Measurements from ENCODE around the gene SDR39U1.

The SDR39U1 gene

DNA sequence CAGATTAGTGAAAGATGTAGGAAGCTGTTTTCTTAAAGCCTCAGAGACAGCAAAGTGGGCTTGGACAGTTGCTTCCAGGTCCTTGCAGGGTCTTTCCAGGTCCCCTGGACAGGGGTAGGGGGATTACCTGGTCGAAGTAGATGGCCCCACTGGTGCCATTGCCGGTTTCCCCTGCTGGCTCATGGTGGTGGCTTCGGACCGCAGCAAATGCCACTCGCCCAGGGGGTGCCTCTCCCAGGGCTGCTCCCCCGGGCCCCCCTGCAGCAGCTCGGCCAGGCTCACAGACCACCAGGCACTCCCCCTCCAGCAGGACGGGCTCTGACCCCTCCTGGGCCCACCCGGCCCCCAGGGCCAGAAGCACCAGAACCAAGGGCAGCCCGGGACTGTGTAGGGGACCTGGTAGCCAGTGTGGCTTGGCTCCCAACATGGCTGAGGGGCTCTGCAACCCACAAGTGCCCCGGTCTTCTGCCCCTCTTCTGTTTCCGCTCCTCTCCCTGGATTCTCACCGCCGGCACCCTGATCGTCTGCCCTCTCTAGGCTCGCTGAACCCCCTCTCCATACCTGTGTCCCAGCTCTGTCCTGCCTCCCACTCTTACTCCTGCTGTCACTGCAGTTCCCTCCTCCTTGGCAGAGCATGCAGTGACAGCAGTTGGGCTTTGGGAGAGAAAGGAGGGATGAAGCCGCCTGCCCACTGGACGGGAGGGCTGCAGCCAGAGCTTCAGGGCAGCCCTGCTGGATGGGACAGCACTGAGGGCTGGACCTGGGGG is 13.8 kb downstream of the SDR39U1 start:
- DNase-seq, result no peak

DNA sequence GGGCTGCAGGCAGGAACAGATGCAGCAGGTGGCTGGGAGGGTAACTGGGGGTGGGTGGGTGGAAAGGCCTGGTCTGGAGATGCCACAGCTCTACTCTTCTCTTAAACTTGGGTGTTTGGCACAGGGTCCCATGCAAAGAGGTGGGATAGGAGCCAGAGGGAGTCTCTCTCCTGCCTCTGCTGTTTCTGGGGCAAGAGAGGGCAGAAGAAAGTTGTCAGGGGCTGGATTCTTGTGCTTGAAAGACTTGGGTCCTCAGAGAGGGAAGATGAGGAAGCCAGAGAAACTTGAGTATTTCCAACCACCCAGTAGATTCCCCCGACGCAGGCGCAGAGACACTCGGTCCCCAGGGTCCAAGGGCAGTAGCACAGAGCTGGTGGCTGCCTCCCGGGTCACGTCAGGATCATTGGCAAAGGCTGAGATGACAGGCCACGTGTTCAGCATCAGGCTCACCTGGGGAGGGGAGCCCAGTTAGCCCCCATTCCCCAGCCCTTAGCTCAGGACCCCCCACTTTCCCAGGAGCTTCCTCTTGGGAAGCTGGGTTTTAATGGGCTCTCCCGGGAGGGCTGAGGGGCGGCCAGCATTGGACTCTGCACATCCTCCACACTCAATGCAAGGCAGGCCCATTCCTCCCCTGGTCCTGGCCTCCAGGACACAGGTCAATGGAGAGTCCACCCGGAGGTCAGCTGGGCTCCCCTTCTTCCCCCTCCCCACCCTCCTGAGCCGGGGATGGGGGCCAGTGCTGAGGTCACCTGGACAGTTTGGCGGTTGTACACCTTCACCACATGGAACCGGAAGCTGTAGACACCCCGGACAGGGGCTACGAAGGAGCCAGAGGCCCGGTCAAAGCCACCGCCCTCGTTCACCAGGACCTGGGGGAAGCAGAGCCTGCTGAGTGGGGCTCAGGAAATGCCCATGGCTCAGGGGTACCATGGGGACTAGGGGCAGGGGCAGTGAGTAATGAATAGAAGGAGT is 14.8 kb downstream of the SDR39U1 start:
- no peak for DNase-seq

DNA sequence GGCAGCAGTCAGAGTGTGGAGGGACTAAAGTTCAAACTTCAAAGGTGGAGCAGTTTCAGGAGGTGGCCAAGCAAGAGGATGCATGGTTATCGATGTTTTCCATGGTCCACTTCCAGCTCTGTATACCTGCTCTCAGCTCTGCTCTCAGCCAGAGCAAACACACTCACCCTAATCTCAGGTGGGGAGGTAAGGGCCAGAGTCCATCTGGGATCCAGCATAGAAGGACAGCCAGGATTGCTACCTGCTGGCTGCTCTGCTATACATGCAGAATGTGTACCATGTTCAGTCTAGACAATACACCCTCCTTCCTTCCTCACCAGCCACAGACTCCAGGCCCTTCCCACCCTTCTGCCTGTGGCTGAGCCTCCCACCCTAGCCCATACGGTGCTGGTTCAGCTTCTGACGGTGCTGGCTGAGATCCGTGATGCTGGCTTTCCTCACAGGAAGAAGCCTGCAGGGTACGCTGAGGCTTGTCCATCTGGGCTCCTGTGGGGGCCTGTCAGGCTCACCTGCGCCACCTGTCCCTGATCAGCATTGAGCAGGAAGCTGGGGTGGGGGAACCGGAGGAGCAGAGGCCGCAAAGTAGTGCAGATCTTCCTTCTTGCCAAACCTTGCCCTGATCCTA is 15.6 kb downstream of the SDR39U1 start:
- no peak for DNase-seq

DNA sequence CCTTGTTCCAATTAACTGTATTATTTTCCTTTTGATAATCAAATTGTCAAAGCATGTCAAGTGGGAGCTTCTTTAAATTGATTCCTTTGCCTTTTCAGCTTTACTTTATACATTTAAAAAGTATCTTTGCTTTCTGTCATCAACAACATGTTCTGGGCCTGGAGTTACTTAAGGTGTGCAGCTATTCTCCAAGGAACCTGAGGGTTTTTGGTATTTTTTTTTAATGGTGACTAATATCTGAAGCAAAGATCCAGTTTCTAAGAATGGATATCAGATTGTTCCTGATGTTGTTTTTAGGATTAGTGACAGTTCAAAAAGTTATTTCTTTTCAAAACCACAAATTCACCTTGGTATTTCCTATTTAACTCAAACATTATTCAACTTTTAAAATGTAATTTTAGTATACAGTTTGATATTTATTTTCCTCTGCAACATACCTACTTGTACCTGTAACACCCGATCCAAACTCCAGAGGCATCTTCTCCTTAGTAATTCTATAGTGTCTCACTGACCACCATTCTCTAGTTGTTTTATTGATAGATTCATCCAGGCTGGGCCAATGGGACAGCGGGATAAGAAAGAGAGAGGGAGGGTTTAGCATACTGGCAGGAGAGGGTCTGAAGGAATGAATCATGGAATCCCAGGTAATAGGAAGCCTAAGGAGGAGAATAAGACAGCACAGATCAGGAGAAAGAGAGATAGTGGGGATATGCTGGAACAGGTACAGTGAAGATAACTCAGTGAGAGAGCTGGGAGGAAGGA is 16.2 kb downstream of the SDR39U1 start:
- DNase-seq, result no peak

DNA sequence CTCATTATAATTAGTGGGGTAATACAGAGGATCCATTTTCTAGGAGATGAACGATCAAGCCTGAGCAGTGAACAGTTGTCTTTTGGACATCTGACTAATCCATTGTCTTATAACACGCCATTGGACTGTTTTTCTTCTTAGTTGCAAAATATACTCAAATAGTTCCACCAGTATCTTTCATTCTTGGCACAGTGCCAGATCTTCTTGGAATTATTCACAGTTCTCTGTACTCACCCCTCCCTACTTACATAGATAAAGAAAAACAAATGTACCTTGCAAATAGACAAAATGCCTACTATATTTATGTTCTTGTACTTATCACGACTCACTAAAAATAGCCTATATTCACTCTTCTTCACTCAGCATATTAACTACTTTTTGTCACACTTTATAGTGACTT is 16.9 kb downstream of the SDR39U1 start:
- DNase-seq, result peak; percentile 46

DNA sequence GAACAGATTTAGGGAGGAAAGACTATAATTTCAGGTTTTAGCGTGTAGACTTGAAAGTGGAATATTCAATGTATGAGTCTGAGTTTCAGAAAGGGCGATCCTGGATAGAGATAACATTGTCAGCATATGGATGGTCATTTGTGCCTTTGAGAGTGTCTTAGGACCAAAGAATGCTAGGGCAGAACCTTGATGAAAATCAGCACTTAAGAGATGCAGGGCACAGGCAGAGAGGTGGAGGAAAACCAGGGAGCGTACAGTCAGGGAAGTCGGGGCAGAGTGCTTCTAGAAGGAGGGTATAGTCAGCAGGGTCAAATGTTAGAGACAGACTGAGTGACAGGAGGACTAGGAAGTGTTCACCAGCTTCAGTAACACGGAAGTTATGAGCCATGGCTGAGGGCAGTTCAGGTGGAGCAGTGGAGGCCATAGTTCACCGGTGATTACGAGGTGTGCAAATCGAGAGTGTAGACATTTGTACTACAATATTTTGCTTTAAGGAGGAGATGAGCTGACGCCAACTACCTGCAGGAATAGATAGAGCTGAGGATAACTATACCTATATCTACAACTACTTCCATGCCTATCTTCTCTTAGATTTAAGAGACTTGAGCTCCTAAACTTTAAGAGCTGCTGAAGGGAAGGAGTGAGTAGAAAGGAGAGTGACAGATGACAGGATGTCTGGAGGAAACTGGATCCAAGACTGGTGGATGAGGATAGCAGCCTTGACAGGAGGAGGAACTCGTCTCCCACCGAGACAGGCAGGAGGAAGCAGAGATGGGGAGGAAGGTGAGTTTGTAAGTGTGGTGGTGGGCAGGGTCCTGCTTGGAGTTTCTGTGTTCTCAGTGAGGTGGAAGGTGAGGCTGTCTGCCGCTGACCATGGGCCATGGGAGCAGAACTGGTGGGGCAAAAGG is 19.6 kb downstream of the SDR39U1 start:
- DNase-seq, result no peak

DNA sequence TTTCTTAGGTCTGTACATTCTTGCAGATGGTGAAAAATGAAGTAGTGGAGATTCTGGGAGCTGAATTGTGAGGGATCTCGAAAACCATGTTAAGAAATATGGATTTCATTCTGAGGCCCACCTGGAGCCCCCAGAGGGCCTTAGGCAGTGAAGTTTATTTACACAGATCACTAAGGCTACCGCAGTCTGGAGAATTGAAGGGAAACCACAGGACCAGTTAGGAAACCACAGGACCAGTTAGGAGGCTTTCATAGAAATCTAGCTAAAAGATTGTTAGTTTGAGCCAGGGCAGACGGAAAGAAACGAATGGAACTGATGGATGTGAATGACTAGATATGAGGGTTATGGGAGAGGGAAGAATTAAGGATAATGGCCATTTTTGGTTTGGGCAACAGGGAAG is 20.3 kb downstream of the SDR39U1 start:
- no peak for DNase-seq

DNA sequence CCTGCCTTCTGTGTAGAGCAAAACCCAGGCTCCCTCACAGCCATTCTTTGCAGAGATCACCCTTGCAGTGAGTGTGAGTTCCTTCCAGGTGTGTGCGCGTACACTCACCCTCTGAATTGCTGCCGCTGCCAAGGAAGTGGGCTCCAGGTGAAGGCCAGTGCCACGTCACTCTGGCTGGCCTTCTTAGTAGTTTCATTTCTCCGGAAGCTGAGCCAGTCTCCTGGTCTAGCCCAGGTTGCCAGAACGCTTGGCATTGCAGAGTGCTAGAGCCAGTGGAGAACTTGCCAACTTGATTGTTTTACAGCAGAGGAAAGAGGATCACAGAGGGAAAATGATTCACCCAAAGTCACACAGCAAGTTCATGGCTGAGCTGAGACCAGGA is 24.1 kb downstream of the SDR39U1 start:
- no peak for DNase-seq

DNA sequence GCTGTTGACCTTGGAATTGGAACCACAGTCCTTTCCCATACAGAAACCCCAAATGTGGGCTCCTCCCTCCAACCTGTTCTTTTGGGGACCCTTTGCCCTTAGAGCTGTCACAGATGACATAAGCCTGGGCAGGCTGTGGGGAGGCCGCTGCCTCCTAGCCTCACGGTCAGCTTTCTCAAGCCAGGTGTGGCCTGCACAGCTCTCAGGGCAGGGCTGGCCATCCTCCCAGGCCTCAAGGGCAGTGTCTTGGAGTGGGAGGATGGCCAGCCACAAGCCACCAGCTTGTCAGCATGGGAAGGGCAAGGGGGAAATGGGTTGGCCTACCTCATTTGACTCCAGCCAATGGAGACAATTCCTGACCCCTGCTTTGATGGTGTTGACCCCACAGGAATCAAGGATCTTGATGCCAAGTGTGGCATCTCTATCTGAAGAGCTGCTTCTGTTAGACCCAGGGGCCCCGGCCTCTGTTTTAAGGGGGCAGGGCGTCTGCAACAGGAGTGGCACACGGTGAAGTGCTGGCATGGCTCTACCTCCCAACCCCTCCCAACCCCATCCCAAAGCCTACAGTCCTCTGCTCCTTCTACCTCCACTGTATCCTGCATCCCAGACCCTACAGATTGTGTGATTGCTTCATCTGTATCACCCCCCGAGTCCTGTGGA is 24.6 kb downstream of the SDR39U1 start:
- DNase-seq, result no peak

DNA sequence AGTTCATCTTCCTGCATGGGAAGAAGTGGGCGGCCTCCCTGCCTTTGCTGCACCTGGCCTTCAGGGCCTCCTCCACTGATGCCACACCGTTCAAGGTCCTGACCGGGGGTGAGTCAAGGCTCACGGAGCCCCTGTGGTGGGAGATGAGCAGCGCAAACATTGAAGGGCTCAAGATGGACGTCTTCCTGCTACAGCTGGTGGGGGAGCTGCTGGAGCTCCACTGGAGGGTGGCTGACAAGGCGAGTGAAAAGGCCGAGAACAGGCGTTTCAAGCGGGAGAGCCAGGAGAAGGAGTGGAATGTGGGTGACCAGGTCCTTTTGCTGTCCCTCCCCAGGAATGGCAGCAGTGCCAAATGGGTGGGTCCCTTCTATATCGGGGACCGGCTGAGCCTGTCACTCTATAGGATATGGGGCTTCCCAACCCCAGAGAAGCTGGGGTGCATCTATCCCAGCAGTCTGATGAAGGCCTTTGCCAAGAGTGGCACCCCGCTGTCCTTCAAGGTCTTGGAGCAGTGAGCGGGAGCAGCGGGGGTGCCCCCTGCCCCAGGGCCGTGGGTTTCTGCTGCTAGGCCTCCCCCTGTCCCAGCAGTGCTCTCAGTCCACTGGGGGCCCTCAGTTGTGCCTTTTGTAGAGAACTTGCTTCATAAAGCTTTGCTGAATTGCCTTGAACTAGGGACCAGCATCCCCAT is 25.5 kb downstream of the SDR39U1 start:
- no peak for DNase-seq

DNA sequence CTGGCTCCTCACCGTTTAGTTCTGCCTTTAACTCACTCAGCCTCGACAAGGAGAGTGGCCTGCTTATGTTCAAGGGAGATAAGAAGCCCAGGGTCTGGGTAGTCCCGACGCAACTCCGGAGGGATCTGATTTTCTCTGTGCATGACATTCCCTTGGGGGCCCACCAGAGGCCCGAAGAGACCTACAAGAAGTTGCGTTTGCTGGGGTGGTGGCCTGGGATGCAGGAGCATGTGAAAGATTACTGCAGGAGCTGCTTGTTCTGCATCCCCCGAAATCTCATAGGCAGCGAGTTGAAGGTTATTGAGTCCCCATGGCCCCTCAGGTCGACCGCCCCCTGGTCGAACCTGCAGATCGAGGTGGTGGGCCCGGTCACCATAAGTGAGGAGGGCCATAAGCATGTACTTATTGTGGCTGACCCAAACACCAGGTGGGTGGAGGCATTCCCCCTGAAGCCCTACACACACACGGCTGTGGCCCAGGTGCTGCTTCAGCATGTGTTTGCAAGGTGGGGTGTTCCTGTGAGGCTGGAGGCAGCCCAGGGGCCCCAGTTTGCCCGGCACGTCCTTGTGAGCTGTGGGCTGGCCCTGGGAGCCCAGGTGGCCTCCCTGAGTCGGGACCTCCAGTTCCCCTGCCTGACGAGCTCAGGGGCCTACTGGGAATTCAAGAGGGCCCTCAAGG is 26.2 kb downstream of the SDR39U1 start:
- DNase-seq, result no peak

DNA sequence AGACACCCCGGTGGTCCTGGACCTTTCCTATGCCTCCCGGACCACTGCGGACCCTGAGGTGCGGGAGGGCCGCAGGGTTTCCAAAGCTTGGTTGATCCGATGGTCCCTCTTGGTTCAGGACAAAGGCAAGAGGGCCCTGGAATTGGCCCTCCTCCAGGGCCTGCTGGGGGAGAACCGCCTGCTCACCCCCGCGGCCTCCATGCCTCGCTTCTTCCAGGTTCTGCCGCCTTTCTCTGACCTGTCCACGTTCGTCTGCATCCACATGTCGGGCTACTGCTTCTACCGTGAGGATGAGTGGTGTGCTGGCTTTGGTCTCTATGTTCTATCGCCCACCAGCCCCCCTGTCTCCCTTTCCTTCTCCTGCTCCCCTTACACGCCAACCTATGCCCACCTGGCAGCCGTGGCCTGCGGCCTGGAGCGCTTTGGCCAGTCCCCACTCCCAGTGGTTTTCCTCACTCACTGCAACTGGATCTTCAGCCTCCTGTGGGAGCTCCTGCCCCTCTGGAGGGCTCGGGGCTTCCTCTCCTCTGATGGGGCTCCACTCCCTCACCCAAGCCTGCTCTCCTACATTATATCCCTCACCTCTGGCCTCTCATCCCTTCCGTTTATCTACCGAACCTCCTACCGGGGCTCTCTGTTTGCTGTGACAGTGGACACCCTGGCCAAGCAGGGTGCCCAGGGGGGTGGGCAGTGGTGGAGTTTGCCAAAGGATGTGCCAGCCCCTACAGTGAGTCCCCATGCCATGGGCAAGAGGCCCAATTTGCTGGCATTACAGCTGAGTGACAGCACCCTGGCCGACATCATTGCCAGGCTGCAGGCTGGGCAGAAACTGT is 26.9 kb downstream of the SDR39U1 start:
- DNase-seq, result no peak

DNA sequence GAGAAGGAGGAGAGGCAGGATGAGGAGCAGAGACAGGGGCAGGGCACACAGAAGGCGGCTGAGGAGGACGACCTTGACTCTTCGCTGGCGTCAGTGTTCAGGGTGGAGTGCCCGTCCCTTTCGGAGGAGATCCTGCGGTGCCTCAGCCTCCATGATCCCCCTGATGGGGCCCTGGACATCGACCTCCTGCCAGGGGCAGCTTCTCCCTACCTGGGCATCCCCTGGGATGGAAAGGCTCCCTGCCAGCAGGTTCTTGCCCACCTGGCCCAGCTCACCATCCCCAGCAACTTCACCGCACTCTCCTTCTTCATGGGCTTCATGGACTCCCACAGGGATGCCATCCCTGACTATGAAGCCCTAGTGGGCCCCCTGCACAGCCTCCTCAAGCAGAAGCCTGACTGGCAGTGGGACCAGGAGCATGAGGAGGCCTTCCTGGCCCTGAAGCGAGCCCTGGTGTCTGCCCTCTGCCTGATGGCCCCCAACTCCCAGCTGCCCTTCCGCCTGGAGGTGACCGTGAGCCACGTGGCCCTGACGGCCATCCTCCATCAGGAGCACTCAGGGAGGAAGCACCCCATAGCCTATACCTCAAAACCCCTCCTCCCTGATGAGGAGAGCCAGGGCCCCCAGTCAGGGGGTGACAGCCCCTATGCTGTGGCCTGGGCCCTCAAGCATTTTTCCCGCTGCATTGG is 27.7 kb downstream of the SDR39U1 start:
- no peak for DNase-seq

DNA sequence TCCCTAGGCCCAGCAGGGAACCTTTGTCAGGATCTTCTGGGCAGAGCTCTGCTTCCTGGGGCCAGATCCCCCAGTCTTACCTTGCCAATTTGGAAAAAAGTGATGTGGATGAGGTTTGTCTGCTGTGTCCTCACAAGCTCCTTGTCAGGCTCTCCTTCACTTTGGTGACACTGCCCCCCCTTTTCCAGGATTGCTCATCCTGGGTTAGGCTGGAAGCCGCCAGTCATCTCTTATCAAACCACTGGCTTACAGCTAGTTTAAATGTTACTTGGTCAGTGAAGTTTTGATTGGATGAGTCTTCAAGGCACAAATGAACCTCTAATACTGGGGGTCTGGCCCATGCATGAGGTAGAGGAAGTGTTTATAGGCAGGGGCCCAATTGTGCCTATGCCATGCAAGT is 28.5 kb downstream of the SDR39U1 start:
- DNase-seq, result no peak

DNA sequence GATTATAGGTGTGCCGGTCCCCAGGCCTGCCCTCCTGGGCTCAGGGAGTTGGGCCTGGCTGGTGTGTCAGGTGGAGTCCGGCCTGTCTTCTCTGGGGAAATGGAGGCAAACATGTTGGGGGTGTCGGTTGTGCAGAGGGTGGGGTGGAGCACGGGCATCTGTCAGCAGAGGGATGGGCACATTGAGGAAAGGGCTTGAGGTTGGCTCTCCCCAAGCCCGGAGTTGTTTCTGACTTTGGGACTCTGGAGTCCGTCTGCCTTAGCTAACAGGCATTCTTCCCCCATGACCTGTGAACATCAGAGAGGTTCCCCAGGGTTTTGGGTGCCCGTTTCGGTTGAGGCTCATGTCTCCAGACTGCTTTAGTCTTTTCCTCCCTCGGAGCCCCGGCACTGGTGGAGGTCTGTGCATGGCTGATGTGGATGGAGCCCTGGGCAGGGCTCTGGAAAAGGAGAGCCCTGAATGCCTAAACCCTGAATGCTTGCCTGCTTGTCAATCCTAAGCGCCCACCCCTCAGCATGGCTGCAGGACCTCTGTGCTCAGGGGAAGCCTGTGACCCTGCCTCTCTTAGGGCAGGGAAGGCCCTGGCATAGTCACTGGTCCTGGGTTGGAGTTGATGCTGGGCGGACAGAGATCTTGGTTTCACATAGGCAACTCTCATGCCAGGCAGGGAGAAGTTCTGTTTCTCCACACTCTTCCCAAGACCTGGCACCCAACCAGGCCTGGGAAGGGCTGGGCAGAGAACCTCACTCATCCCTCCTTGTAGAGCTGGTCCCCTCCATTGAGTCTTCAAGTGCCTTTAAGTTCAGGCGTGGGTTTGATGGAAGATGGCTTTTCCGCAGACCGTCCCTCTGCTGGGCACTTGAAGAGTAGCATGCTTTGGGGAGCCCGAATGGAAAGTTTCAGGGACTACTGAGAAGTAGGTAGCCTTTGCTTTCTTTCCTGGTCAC is 30.9 kb downstream of the SDR39U1 start:
- peak; percentile 73 for DNase-seq

DNA sequence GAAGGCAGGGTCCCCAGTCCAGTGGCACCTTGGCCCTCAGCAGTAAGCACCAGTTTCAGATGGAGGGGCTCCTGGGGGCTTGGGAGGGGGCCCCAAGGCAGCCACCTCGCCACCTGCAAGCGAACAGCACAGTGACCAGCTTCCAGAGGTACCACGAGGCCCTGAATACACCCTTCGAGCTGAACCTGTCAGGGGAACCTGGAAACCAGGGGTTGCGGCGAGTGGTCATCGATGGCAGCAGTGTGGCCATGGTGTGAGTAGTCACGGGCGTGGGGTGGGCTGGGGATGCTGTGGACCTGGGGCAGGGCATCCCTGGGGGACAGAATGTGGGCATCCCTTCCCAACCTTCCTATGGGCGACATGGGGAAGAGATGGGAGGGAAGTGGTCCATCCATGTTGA is 32.6 kb downstream of the SDR39U1 start:
- DNase-seq, result no peak

DNA sequence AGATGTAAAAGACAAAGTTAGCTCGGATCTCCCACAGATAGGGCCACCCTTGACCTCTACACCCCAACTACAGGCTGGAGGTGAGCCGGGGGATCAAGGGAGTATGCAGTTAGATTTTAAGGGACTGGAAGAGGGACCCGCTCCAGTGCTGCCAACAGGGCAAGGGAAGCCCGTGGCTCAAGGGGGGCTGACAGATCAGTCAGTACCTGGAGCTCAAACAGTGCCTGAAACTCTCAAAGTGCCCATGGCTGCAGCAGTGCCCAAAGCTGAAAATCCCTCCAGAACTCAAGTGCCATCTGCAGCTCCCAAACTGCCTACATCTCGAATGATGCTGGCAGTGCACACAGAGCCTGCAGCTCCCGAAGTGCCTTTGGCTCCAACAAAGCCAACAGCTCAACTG is 33.4 kb downstream of the SDR39U1 start:
- DNase-seq, result no peak

Measured in eye (tissue), 1 donor.